IMR-90 (cell line): ENCODE data around the gene POU3F3. TPM values are rescaled to one million over a fixed set of nuclear protein-coding genes. Genes with fewer than 3 reads are reported as not detected.

Source experiments
- ATAC-seq: fragments of 200-7000 bp; cut with Tn5 transposase; 2 replicates; pipeline ENCODE4 v1.9.1; 2020; ENCODE audit warnings: low read depth, mild to moderate bottlenecking, moderate library complexity
- BruUV-seq: library from RNA; stranded (reverse); fragments of 400-500 nt; replicated peaks from 2 replicates; lab custom pipeline; 2021; lab: Mats Ljungman, UMichigan
- CTCF ChIA-PET: fragments of 300-600 bp; formaldehyde crosslinking; extraction: SDS; loops from one replicate; lab custom pipeline; 2021; ENCODE audit warnings: antibody characterized with exemption; lab: Yijun Ruan, JAX
- POLR2A ChIA-PET: fragments of 300-600 bp; sonication (Branson Sonifier 250); formaldehyde crosslinking; loops from one replicate; lab custom pipeline; 2022; ENCODE audit warnings: antibody characterized with exemption; ENCODE audit not compliant: unreplicated experiment; lab: Charles Lee
- DNase-seq: peaks from one replicate; pipeline ENCODE4 v3.0.0; 2013
- H2AFZ ChIP-seq: replicated peaks from 2 replicates; pipeline ENCODE3; 2013; ENCODE audit warnings: low read length, mild to moderate bottlenecking; ENCODE audit not compliant: poor library complexity
- H2AK5ac ChIP-seq: 2 replicates; pipeline ENCODE4 v1.6.1; 2013; ENCODE audit warnings: low read depth, low read length, inconsistent platforms
- H2AK9ac ChIP-seq: replicated peaks from 2 replicates; pipeline ENCODE3; 2013; ENCODE audit warnings: mild to moderate bottlenecking, low read depth, low read length, moderate library complexity; ENCODE audit not compliant: poor library complexity
- H2BK120ac ChIP-seq: 2 replicates; pipeline ENCODE4 v1.6.1; 2013; ENCODE audit warnings: low read depth, low read length, inconsistent platforms
- H2BK15ac ChIP-seq: 3 replicates; pipeline ENCODE4 v1.6.1; 2013; ENCODE audit warnings: low read depth, low read length, inconsistent platforms
- H2BK20ac ChIP-seq: 2 replicates; pipeline ENCODE4 v1.6.1; 2013; ENCODE audit warnings: low read depth, mild to moderate bottlenecking, inconsistent platforms, low read length, moderate library complexity
- H2BK5ac ChIP-seq: 2 replicates; pipeline ENCODE4 v1.6.1; 2013; ENCODE audit warnings: mild to moderate bottlenecking, low read depth, low read length, inconsistent platforms; ENCODE audit not compliant: poor library complexity, severe bottlenecking
- H3K14ac ChIP-seq: replicated peaks from 2 replicates; pipeline ENCODE4 v1.6.1; 2013; ENCODE audit warnings: low read depth, low read length, inconsistent platforms
- H3K18ac ChIP-seq: 2 replicates; pipeline ENCODE4 v1.6.1; 2013; ENCODE audit warnings: low read depth, low read length, control low read depth
- H3K23ac ChIP-seq: 2 replicates; pipeline ENCODE4 v1.6.1; 2013; ENCODE audit warnings: low read depth, low read length, inconsistent platforms
- H3K27ac ChIP-seq: 2 replicates; pipeline ENCODE4 v1.5.1; 2013; ENCODE audit warnings: mild to moderate bottlenecking, control low read depth, low read length; ENCODE audit not compliant: insufficient read depth
- H3K27me3 ChIP-seq: 2 replicates; pipeline ENCODE4 v1.6.1; 2013; ENCODE audit warnings: low read length; ENCODE audit not compliant: control insufficient read depth, insufficient read depth
- H3K36me3 ChIP-seq: 2 replicates; pipeline ENCODE4 v1.6.1; 2013; ENCODE audit warnings: low read length, mixed read lengths; ENCODE audit not compliant: control insufficient read depth, insufficient read depth
- H3K4ac ChIP-seq: 2 replicates; pipeline ENCODE4 v1.6.1; 2013; ENCODE audit warnings: low read depth, low read length, inconsistent platforms
- H3K4me1 ChIP-seq: 2 replicates; pipeline ENCODE4 v1.6.1; 2013; ENCODE audit warnings: low read length, mixed read lengths; ENCODE audit not compliant: control insufficient read depth, insufficient read depth
- H3K4me2 ChIP-seq: 2 replicates; pipeline ENCODE4 v1.6.1; 2013; ENCODE audit warnings: low read depth, mild to moderate bottlenecking, control low read depth, low read length, moderate library complexity
- H3K4me3 ChIP-seq: 2 replicates; pipeline ENCODE4 v1.5.1; 2013; ENCODE audit warnings: low read depth, mild to moderate bottlenecking, control low read depth, low read length, moderate library complexity; ENCODE audit not compliant: insufficient read depth
- H3K56ac ChIP-seq: 2 replicates; pipeline ENCODE4 v1.6.1; 2013; ENCODE audit warnings: low read length, inconsistent platforms; ENCODE audit not compliant: insufficient read depth; ENCODE audit errors: extremely low read depth
- H3K79me1 ChIP-seq, 2 experiments: 2 replicates each; pipeline ENCODE4 v1.6.1; 2013; ENCODE audit warnings: low read length in 2 of 2, inconsistent platforms in 1 of 2, low read depth in 1 of 2
- H3K9ac ChIP-seq: 2 replicates; pipeline ENCODE4 v1.6.1; 2013; ENCODE audit warnings: low read depth, low read length, control low read depth
- H3K9me1 ChIP-seq: 2 replicates; pipeline ENCODE4 v1.6.1; 2013; ENCODE audit warnings: low read length, inconsistent platforms; ENCODE audit not compliant: insufficient read depth
- H3K9me3 ChIP-seq: 2 replicates; pipeline ENCODE4 v1.6.1; 2013; ENCODE audit warnings: low read length; ENCODE audit not compliant: control insufficient read depth, insufficient read depth
- H4K20me1 ChIP-seq: 2 replicates; pipeline ENCODE4 v1.6.1; 2013; ENCODE audit warnings: low read length, inconsistent platforms; ENCODE audit not compliant: insufficient read depth
- H4K5ac ChIP-seq: 2 replicates; pipeline ENCODE4 v1.6.1; 2013; ENCODE audit warnings: mild to moderate bottlenecking, low read depth, low read length, control low read depth
- H4K8ac ChIP-seq, 2 experiments: 2 replicates each; pipeline ENCODE4 v1.6.1; 2013; ENCODE audit warnings: low read depth in 2 of 2, low read length in 2 of 2, control low read depth in 1 of 2, inconsistent platforms in 1 of 2
- H4K91ac ChIP-seq: 2 replicates; pipeline ENCODE4 v1.6.1; 2013; ENCODE audit warnings: low read depth, low read length, inconsistent platforms; ENCODE audit not compliant: insufficient read depth
- ELK1 ChIP-seq: fragments of 150-350 bp; IDR thresholded peaks from 2 replicates; pipeline ENCODE4 v1.6.1; 2016; ENCODE audit warnings: low read depth, mild to moderate bottlenecking, low read length, moderate library complexity, borderline replicate concordance
- MAZ ChIP-seq: IDR thresholded peaks from 2 replicates; pipeline ENCODE4 v1.6.1; 2012; ENCODE audit warnings: low read depth, mild to moderate bottlenecking, low read length, improper control_type of control experiment, moderate library complexity, borderline replicate concordance
- NFE2L2 ChIP-seq: fragments of 150-350 bp; IDR thresholded peaks from 2 replicates; pipeline ENCODE4 v1.6.1; 2016; ENCODE audit warnings: low read depth, mild to moderate bottlenecking, low read length
- RAD21 ChIP-seq: IDR thresholded peaks from 2 replicates; pipeline ENCODE4 v1.6.1; 2012; ENCODE audit warnings: low read length, improper control_type of control experiment
- WGBS, 2 experiments: methylation state at CpG; one replicate each; pipeline versions ENCODE4 v1.1.5 to v1.1.7; 2013; ENCODE audit warnings: missing lambda C conversion rate in 2 of 2; ENCODE audit not compliant: insufficient read length in 1 of 2; ENCODE audit errors: extremely low coverage in 2 of 2; 5-methylcytosine and 5-hydroxymethylcytosine counted together
- dilution Hi-C: fragments of 300-500 bp; cut with HindIII; formaldehyde crosslinking; loops from one replicate; pipeline ENCODE4 v1.14.3; 2018; ENCODE audit warnings: low sequenced_read_pairs; ENCODE audit not compliant: unreplicated experiment
- in situ Hi-C: fragments of 300-500 bp; cut with MboI; formaldehyde crosslinking; loops from 3 replicates; pipeline ENCODE4 v1.14.3; 2019; ENCODE audit warnings: low sequenced_read_pairs, inconsistent platforms, mixed read lengths
- intact Hi-C: fragments of 100-400 bp; cut with micrococcal nuclease; formaldehyde crosslinking; loops from 2 replicates; pipeline ENCODE4 v1.10.0; 2022
- polyA plus RNA-seq, 3 experiments: library from polyadenylated mRNA; depleted of rRNA; stranded (reverse); fragments of >200 nt; gene quantifications; 2 replicates each; pipeline ENCODE4 v1.2.3, GENCODE V29; 2012; ENCODE audit warnings: low replicate concordance in 1 of 3
- total RNA-seq: library from RNA; depleted of rRNA; stranded (reverse); fragments of >200 nt; gene quantifications from 2 replicates; pipeline ENCODE4 v1.2.3, GENCODE V29; 2012

The POU3F3 gene
- total and polyA plus RNA-seq, 2 of the 4 experiments (the other 2 are of a cell fraction): not detected

DNA sequence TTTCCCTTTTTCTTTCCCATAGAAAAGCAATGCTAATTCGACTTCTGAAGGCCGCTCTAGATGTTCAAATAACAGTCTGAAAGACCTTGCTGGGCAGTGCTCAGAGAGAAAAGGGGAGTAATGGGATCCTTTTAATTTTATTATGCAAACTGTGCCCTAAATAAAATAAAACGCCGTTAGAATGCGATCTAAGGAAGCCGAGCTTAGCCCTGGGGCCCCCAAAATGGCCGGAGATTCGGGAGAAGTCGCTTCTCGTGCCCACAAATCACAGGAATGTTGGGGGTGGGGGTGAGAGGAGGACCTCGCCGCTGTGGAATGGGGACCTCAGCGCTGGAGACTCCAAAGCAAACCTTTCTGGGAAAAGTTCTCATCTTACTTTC lies 8.4 kb upstream of the POU3F3 start:
- intact Hi-C loops (no loop called here), dilution Hi-C loops (no loop called here), in situ Hi-C loops (no loop called here)
- H2AK5ac ChIP-seq: no peak overlapping the region
- H3K18ac ChIP-seq: no peak overlapping the region
- WGBS, 2 experiments: no CpG with 5 or more reads among the region's 13 CpGs
- H3K79me1 ChIP-seq: no peaks in the 10 kb centered on the region
- H4K5ac ChIP-seq: no peak overlapping the region
- no peak for TF ChIP-seq MAZ
- TF ChIP-seq NFE2L2: no peak
- TF ChIP-seq ELK1: no peak
- no peak for TF ChIP-seq RAD21
- no peak overlapping the region for H3K9ac ChIP-seq
- ATAC-seq (no peak), DNase-seq (no peak)
- no peak overlapping the region for H2AK9ac ChIP-seq
- no peak overlapping the region for H4K8ac ChIP-seq
- no peak overlapping the region for H3K23ac ChIP-seq
- H4K91ac ChIP-seq: no peak overlapping the region
- no peak overlapping the region for H2BK20ac ChIP-seq
- H2BK120ac ChIP-seq: no peak overlapping the region
- no peak overlapping the region for H3K27ac ChIP-seq
- no peak overlapping the region for H3K56ac ChIP-seq
- no peak overlapping the region for H3K4me2 ChIP-seq
- H2BK15ac ChIP-seq: no peak overlapping the region
- H3K14ac ChIP-seq: no peak overlapping the region
- H3K9me3 ChIP-seq: 0 out of 2 replicates have a peak, but pooled peaks cover 2% of the 10 kb centered on the region
- no peaks in the 10 kb centered on the region for H3K36me3 ChIP-seq
- H2BK5ac ChIP-seq: no peak overlapping the region
- H3K4me1 ChIP-seq: no peaks in the 10 kb centered on the region
- no peak overlapping the region for H3K4me3 ChIP-seq
- CTCF ChIA-PET: no interaction called here
- no peak overlapping the region for H2AFZ ChIP-seq
- POLR2A ChIA-PET: no interaction called here
- H3K27me3 ChIP-seq: peaks cover 61% of the 10 kb centered on the region
- no peaks in the 10 kb centered on the region for H3K9me1 ChIP-seq
- no TSS peak for BruUV-seq
- H4K20me1 ChIP-seq: no peaks in the 10 kb centered on the region
- H3K4ac ChIP-seq: no peak overlapping the region
